ENCODE measurements around the gene CSNK1D. TPM values are rescaled to one million over a fixed set of nuclear protein-coding genes. Genes with fewer than 3 reads are reported as not detected.
A peak's percentile ranks its signal among the peaks of the same experiment; 100 is the strongest.
"Not testable (repeated sequence)": the region's sequence is repeated elsewhere in the genome, so short reads cannot be mapped to it uniquely, and the experiment has no call there.

CSNK1D gene
- total RNA-seq, 1 donor from 2014 or later = 227 TPM

DNA sequence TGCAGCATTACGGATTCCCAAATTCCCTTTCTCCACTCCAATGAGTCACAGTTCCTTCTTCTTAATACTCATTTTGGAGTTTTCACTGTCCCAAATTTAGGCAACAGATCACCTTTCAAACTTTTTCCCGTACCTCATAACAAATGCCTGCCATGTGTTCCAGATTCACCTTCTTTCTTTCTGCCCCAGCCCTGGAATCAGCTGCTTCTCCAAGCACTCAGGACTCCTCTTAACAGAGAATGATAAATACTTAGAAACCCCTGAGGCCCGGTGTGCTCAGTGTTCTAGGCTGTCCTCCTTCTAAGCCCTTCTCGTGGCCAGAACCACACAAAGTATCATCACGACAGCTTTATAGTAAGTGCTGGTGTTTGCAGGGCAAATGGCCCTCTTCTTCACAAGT lies 14.9 kb downstream of the CSNK1D start:
- H3K27me3 Mint-ChIP-seq = no peaks in the 10 kb centered on the region
- H3K36me3 Mint-ChIP-seq (ENCODE audit: insufficient read depth) = peaks cover 51% of the 10 kb centered on the region
- H3K9me3 Mint-ChIP-seq (ENCODE audit: low read depth) = peaks cover 3% of the 10 kb centered on the region
- peak overlapping the region; percentile 2 for H3K27ac Mint-ChIP-seq
- no peak overlapping the region for H3K4me3 Mint-ChIP-seq (ENCODE audit: low read depth)
- DNase-seq (ENCODE audit: low spot score, unreplicated experiment) = no peak
- H3K4me1 Mint-ChIP-seq (ENCODE audit: low read depth) = no peaks in the 10 kb centered on the region
- TF ChIP-seq, protein P1, sequence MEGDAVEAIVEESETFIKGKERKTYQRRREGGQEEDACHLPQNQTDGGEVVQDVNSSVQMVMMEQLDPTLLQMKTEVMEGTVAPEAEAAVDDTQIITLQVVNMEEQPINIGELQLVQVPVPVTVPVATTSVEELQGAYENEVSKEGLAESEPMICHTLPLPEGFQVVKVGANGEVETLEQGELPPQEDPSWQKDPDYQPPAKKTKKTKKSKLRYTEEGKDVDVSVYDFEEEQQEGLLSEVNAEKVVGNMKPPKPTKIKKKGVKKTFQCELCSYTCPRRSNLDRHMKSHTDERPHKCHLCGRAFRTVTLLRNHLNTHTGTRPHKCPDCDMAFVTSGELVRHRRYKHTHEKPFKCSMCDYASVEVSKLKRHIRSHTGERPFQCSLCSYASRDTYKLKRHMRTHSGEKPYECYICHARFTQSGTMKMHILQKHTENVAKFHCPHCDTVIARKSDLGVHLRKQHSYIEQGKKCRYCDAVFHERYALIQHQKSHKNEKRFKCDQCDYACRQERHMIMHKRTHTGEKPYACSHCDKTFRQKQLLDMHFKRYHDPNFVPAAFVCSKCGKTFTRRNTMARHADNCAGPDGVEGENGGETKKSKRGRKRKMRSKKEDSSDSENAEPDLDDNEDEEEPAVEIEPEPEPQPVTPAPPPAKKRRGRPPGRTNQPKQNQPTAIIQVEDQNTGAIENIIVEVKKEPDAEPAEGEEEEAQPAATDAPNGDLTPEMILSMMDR (IDR thresholded peaks at IDR 0.05; ENCODE audit: unreplicated experiment) = no peak

DNA sequence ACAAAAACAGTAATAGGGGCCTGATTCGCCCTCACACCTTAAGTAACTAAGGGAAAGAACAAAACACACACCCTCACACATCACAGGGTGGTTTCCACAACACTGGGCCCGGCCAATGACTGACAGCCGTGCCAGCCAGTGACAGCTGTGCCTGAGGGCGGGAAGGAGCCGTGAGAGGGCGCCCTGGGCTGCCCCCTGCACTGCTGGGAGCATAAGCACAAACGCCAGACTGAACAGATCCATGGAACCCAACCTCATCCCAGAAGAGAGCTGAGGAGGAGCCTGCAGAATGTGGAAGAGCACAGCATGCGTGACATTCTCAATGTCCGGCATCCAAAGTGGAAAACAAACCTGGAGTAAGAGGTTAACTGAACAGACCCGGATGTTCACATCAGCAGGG lies 16.0 kb downstream of the CSNK1D start:
- Mint-ChIP-seq H3K4me1 (ENCODE audit: low read depth) (no peaks in the 10 kb centered on the region), H3K36me3 (ENCODE audit: insufficient read depth) (peaks cover 53% of the 10 kb centered on the region), H3K9me3 (ENCODE audit: low read depth) (peaks cover 3% of the 10 kb centered on the region), H3K4me3 (ENCODE audit: low read depth) (no peak overlapping the region), H3K27me3 (no peaks in the 10 kb centered on the region), H3K27ac (peak overlapping the region; percentile 81)
- TF ChIP-seq, protein P1 (IDR thresholded peaks at IDR 0.05; ENCODE audit: unreplicated experiment) = no peak
- no peak for DNase-seq (ENCODE audit: low spot score, unreplicated experiment)

DNA sequence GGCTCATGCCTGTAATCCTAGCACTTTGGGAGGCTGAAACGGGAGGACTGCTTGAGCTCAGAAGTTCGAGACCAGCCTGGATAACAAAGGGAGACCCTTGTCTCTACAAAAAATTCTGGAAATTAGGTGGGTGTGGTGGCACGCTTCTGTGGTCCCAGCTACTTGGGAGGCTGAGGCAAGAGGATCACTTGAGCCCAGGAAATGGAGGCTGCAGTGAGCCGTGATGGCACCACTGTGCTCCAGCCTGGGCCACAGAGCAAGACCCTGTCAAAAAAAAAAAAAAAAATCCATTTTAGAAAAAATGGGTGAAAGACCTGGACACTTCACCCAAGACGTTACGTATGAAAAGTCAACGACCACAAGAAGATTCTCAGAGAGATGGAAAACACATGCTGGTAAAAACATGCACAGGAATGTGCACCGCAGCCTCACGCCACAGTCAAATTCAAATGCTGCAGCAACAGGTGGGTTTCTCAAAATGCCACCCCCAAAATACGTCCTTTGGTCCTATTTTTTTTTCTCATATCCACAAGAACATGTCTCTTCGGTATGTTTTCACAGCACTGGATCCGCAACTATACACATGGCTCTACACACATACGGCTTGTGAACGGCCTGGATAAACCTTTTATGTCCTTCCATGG lies 17.1 kb downstream of the CSNK1D start:
- peaks cover 49% of the 10 kb centered on the region for H3K36me3 Mint-ChIP-seq (ENCODE audit: insufficient read depth)
- H3K27me3 Mint-ChIP-seq = no peaks in the 10 kb centered on the region
- DNase-seq (ENCODE audit: low spot score, unreplicated experiment) = no peak
- H3K4me3 Mint-ChIP-seq (ENCODE audit: low read depth) = no peak overlapping the region
- H3K4me1 Mint-ChIP-seq (ENCODE audit: low read depth) = no peaks in the 10 kb centered on the region
- peaks cover 3% of the 10 kb centered on the region for H3K9me3 Mint-ChIP-seq (ENCODE audit: low read depth)
- H3K27ac Mint-ChIP-seq = no peak overlapping the region
- TF ChIP-seq, protein P1 (IDR thresholded peaks at IDR 0.05; ENCODE audit: unreplicated experiment) = no peak

DNA sequence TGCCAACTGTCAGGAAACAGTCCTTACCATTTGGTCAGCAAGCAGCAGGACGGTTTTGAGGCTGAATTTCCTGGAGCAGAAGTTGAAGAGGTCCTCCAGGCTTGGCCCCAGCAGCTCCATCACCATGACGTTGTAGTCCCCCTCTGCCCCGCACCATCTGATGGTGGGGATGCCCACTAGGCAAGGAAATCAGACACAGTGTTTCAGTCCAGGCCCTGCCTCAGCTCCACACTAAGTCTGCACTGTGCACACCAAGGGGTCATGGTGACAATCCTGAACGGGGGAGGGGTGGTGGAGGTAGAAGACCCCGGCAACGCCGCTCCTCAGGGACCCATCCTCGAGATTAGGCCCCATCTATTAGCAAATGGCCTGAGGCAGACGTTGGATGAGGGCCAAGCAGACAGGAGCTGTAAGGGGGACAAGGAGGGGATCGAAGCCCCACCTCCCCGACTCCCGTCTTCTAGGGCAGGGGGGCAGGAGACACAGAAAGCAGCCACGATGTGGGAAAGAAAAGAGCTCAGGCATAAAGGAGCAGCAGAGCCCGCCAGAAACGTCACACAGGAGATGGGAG lies 18.0 kb downstream of the CSNK1D start:
- Mint-ChIP-seq H3K4me3 (ENCODE audit: low read depth) (no peak overlapping the region), H3K27me3 (no peaks in the 10 kb centered on the region), H3K4me1 (ENCODE audit: low read depth) (no peaks in the 10 kb centered on the region), H3K36me3 (ENCODE audit: insufficient read depth) (peaks cover 45% of the 10 kb centered on the region), H3K27ac (peak overlapping the region; percentile 54), H3K9me3 (ENCODE audit: low read depth) (peaks cover under 1% of the 10 kb centered on the region)
- TF ChIP-seq, protein P1 (IDR thresholded peaks at IDR 0.05; ENCODE audit: unreplicated experiment) = no peak
- DNase-seq (ENCODE audit: low spot score, unreplicated experiment) = no peak

DNA sequence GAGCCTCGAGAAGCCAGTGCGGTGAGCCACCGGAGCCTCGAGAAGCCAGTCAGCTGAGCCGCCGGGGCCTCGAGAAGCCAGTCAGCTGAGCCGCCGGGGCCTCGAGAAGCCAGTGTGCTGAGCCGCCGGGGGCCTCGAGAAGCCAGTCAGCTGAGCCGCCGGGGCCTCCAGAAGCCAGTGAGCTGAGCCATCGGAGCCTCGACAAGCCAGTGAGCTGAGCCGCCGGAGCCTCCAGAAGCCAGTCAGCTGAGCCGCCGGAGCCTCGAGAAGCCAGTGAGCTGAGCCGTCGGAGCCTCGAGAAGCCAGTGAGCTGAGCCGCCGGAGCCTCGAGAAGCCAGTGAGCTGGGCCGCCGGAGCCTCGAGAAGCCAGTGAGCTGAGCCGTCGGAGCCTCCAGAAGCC lies 18.8 kb downstream of the CSNK1D start:
- not testable (repeated sequence) for H3K4me3 Mint-ChIP-seq (ENCODE audit: low read depth); H3K9me3 Mint-ChIP-seq (ENCODE audit: low read depth); H3K27ac Mint-ChIP-seq; H3K4me1 Mint-ChIP-seq (ENCODE audit: low read depth); H3K27me3 Mint-ChIP-seq; DNase-seq (ENCODE audit: low spot score, unreplicated experiment)
- peaks cover 38% of the 10 kb centered on the region for H3K36me3 Mint-ChIP-seq (ENCODE audit: insufficient read depth)

DNA sequence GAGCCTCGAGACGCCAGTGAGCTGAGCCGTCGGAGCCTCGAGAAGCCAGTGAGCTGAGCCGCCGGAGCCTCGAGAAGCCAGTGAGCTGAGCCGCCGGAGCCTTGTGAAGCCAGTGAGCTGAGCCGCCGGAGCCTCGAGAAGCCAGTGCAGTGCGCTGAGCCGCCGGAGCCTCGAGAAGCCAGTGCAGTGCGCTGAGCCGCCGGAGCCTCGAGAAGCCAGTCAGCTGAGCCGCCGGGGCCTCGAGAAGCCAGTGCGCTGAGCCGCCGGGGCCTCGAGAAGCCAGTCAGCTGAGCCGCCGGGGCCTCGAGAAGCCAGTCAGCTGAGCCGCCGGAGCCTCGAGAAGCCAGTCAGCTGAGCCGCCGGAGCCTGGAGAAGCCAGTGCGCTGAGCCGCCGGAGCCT lies 19.4 kb downstream of the CSNK1D start:
- not testable (repeated sequence) for H3K27me3 Mint-ChIP-seq; H3K27ac Mint-ChIP-seq; H3K4me1 Mint-ChIP-seq (ENCODE audit: low read depth); H3K9me3 Mint-ChIP-seq (ENCODE audit: low read depth); H3K4me3 Mint-ChIP-seq (ENCODE audit: low read depth); DNase-seq (ENCODE audit: low spot score, unreplicated experiment)
- H3K36me3 Mint-ChIP-seq (ENCODE audit: insufficient read depth) = peaks cover 36% of the 10 kb centered on the region
